Esophagus (tissue), 2 donors: ENCODE measurements around the gene MUC6. TPM values are rescaled to one million over a fixed set of nuclear protein-coding genes. Genes with fewer than 3 reads are reported as not detected.

ENCODE experiments used
- H3K27ac ChIP-seq, 2 donors: one replicate each; pipeline ENCODE4 v1.5.1; 2013; ENCODE audit warnings: low read depth in 2 of 2, mild to moderate bottlenecking in 2 of 2, inconsistent platforms in 1 of 2, low read length in 1 of 2, moderate library complexity in 1 of 2
- H3K27me3 ChIP-seq, 2 donors: one replicate each; pipeline ENCODE4 v1.6.1; 2013; ENCODE audit warnings: low read length in 2 of 2, control low read depth in 1 of 2, mild to moderate bottlenecking in 1 of 2; ENCODE audit not compliant: insufficient read depth in 2 of 2, control insufficient read depth in 1 of 2
- H3K36me3 ChIP-seq, 2 donors: one replicate each; pipeline ENCODE4 v1.6.1; 2013; ENCODE audit warnings: low read length in 1 of 2; ENCODE audit not compliant: control insufficient read depth in 2 of 2, insufficient read depth in 2 of 2
- H3K4me1 ChIP-seq, 2 donors: one replicate each; pipeline ENCODE4 v1.6.1; 2013; ENCODE audit warnings: low read length in 1 of 2; ENCODE audit not compliant: control insufficient read depth in 2 of 2, insufficient read depth in 2 of 2
- H3K4me3 ChIP-seq, 2 donors: one replicate each; pipeline ENCODE4 v1.5.1; 2013; ENCODE audit warnings: low read length in 2 of 2, mild to moderate bottlenecking in 2 of 2, low read depth in 1 of 2, moderate library complexity in 1 of 2
- H3K9me3 ChIP-seq, 2 donors: one replicate each; pipeline ENCODE4 v1.6.1; 2013; ENCODE audit warnings: mild to moderate bottlenecking in 2 of 2, low read depth in 1 of 2, low read length in 1 of 2, moderate library complexity in 1 of 2; ENCODE audit not compliant: control insufficient read depth in 2 of 2, insufficient read depth in 1 of 2
- WGBS, 2 donors: extraction: QIAGEN DNeasy Blood & Tissue Kit; methylation state at CpG; one replicate each; pipeline ENCODE4 v1.1.7; 2013; 5-methylcytosine and 5-hydroxymethylcytosine counted together
- polyA plus RNA-seq, 2 donors: library from polyadenylated mRNA; stranded (reverse); fragments of 200-250 nt; gene quantifications; one replicate each; pipeline ENCODE4 v1.2.3, GENCODE V29; 2013
- donor health status: healthy with polysubstance abuse.
- donor health status: Bipolar disorder and iron deficiency.

MUC6 gene
- polyA plus RNA-seq, 2 donors, result 0.26 to 0.46 TPM

DNA sequence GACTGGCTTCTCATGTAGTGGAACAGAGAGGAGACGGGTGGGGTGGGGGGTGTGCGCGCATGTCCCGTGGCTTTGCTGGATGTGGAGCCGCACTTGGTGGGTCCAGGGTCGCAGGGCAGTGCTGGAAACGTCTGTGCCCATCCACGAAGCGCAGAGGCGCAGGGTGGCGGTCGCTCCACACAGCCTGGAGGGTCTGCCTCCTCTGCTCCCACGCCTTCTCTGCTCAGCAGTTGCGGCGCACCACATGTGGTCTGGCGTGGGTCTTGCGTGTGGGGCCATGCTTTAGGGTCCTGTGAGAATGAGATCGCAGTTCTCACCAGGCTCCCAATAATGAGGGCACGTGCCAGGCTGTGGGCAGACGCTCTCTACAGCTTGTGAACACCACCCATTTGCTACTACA, 50.7 kb downstream of the MUC6 start:
- Histone ChIP-seq H3K27ac (no peak overlapping the region), H3K27me3 (no peaks in the 10 kb centered on the region), H3K4me3 (no peak overlapping the region), H3K4me1 (peaks cover 2 to 14% of the 10 kb centered on the region in 2 donors), H3K36me3 (peaks cover 9 to 54% of the 10 kb centered on the region in 2 donors), H3K9me3 (no peaks in the 10 kb centered on the region)
- 95 to 96% methylated on average over 20 of the region's 20 CpGs for WGBS, 2 donors

- 76 to 88% methylated on average over 21 of the region's 21 CpGs for WGBS, 2 donors
- H3K27ac ChIP-seq, result no peak overlapping the region
- H3K9me3 ChIP-seq, result no peaks in the 10 kb centered on the region
- peaks cover 2 to 14% of the 10 kb centered on the region in 2 donors for H3K4me1 ChIP-seq
- H3K36me3 ChIP-seq, result peaks cover 9 to 57% of the 10 kb centered on the region in 2 donors
- no peaks in the 10 kb centered on the region for H3K27me3 ChIP-seq
- H3K4me3 ChIP-seq, result no peak overlapping the region
Measured at GRCh38 chr11:985406-985805, 51.1 kb downstream of the MUC6 start.

DNA sequence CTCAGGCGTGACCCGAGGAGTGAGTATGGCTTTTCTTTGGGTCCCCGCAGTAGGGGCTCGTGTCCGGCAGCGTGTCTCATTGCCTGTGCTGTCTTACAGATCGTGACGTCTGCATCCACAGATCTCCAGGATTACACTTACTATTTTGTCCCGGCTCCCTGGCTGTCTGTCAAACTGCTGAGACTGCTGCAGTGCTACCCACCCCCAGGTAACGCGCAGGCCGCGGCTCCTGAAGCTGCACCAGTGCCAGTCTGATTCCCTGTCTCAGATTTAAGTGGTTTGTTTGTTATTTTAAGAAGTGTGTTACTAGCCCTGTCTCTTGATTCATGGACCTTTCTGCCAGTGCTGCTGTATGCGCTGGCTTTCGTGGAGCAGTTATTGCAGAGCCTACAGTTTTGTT, 52.0 kb downstream of the MUC6 start:
- WGBS, 2 donors, result 91 to 95% methylated on average over 15 of the region's 15 CpGs
- Histone ChIP-seq H3K36me3 (peaks cover 9 to 52% of the 10 kb centered on the region in 2 donors), H3K4me1 (peaks cover 2 to 14% of the 10 kb centered on the region in 2 donors), H3K27me3 (no peaks in the 10 kb centered on the region), H3K4me3 (no peak overlapping the region), H3K9me3 (no peaks in the 10 kb centered on the region), H3K27ac (no peak overlapping the region)

GRCh38 chr11:981764-982163, 54.8 kb downstream of the MUC6 start:
- no peak overlapping the region for H3K27ac ChIP-seq
- no peaks in the 10 kb centered on the region for H3K9me3 ChIP-seq
- no peak overlapping the region for H3K4me3 ChIP-seq
- peaks cover 14 to 54% of the 10 kb centered on the region in 2 donors for H3K36me3 ChIP-seq
- H3K27me3 ChIP-seq, result no peaks in the 10 kb centered on the region
- 94 to 95% methylated on average over 14 of the region's 14 CpGs for WGBS, 2 donors
- peaks cover 2 to 13% of the 10 kb centered on the region in 2 donors for H3K4me1 ChIP-seq

- Histone ChIP-seq H3K9me3 (no peaks in the 10 kb centered on the region), H3K27ac (no peak overlapping the region), H3K4me1 (peaks cover 0 to 5% of the 10 kb centered on the region in 2 donors), H3K27me3 (no peaks in the 10 kb centered on the region), H3K4me3 (no peak overlapping the region), H3K36me3 (peaks cover 14 to 46% of the 10 kb centered on the region in 2 donors)
- 86 to 87% methylated on average over 22 to 26 of the region's 26 CpGs for WGBS, 2 donors
Measured at GRCh38 chr11:980438-981357, 55.8 kb downstream of the MUC6 start.

DNA sequence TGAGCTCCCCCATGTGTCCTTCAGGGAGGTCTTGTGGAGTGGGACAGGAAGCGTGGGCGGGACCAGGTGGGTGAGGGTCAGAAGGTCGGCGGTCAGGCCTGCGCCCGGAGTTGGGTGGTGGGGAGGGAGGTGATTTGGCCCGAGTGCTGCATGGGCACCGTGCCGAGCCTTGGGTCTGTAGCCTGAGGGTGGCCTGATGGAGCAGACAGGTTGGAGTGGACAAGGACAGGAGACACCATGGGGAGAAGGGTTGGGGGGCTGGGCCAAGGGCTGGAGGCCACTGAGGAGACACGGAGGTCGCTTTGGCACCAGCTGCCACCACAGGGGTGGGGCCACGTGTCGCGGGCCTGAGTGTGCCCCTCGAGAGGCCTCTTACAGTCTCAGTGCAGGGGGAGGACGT, 57.7 kb downstream of the MUC6 start:
- H3K4me1 ChIP-seq, result peaks cover 0 to 6% of the 10 kb centered on the region in 2 donors
- H3K9me3 ChIP-seq, result no peaks in the 10 kb centered on the region
- no peak overlapping the region for H3K4me3 ChIP-seq
- H3K27ac ChIP-seq, result no peak overlapping the region
- 77 to 83% methylated on average over 16 of the region's 16 CpGs for WGBS, 2 donors
- no peaks in the 10 kb centered on the region for H3K27me3 ChIP-seq
- peaks cover 10 to 40% of the 10 kb centered on the region in 2 donors for H3K36me3 ChIP-seq

DNA sequence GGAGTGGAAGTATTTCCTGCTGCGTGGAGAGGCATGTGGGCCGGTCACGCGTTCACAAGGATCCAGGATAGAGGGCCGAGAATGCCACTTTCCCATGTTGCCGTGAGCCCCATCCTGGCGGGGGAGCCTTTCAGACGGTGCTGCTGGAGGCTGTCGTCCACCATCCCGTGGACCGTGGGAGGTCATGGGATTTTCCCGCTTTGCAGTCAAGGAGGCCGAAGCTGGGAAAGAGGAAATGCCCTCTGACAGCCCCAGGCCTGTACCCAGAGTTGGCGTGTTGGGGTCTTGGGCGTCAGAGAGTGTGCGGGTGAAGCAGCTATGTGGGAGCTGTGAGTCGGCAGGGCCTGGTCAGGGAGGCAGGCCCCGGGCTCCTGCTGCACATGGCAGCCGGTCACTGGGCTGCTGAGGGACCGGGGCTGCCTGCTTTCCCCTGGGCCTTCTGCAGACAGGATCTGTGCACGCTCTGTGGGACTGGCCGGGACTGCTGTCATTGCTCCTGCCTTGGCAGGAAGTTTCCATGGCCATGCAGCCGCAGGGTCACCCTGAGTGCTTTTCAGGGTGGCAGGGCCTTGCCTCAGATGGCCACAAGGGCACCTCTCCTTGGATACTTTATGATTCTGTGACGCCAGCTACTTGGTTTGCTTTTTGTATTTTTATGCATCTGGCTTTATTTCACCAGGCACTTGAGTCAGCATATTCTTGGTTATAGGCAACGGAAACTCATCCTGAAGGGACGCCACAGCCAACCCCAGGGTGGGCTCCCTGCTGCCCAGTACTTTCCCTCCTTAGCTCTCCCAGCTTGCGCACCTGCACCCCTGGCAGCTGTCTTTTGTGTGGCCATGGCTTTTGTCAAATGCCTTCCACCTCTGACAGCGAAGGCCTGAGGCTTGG, 58.4 kb downstream of the MUC6 start:
- peaks cover 16 to 47% of the 10 kb centered on the region in 2 donors for H3K36me3 ChIP-seq
- no peak overlapping the region for H3K27ac ChIP-seq
- H3K4me1 ChIP-seq, result peaks cover 0 to 6% of the 10 kb centered on the region in 2 donors
- no peaks in the 10 kb centered on the region for H3K9me3 ChIP-seq
- WGBS, 2 donors, result 89 to 91% methylated on average over 28 of the region's 28 CpGs
- no peak overlapping the region for H3K4me3 ChIP-seq
- no peaks in the 10 kb centered on the region for H3K27me3 ChIP-seq

GRCh38 chr11:976431-977160, 59.9 kb downstream of the MUC6 start:
- Histone ChIP-seq H3K27ac (no peak overlapping the region), H3K9me3 (no peaks in the 10 kb centered on the region), H3K4me3 (no peak overlapping the region), H3K36me3 (peaks cover 19 to 59% of the 10 kb centered on the region in 2 donors), H3K4me1 (peaks cover 0 to 6% of the 10 kb centered on the region in 2 donors), H3K27me3 (no peaks in the 10 kb centered on the region)
- WGBS, 2 donors, result 73 to 81% methylated on average over 26 of the region's 26 CpGs

DNA sequence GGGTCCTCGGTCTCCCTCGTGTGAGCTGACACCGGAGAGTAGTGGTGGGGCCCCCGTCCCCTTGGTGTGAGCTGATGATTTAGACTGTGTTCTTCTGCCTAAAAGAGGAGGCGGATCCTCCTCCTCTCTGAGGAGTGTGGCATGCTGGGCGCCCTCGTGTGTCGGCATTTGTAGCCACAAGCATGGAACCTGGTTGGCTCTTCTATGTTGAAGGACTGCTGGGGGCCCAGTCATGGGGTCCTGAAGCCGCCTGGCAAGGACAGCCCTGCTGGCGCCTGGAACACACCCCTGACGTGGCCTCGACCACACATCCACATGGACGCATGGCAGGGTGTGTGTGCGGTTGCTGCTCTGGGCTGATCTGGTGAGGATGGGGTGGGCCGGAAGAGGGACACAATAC, 60.7 kb downstream of the MUC6 start:
- peaks cover 19 to 60% of the 10 kb centered on the region in 2 donors for H3K36me3 ChIP-seq
- H3K4me3 ChIP-seq, result no peak overlapping the region
- no peaks in the 10 kb centered on the region for H3K9me3 ChIP-seq
- peaks cover 0 to 6% of the 10 kb centered on the region in 2 donors for H3K4me1 ChIP-seq
- H3K27ac ChIP-seq, result no peak overlapping the region
- WGBS, 2 donors, result 72 to 77% methylated on average over 15 of the region's 15 CpGs
- H3K27me3 ChIP-seq, result no peaks in the 10 kb centered on the region
